ENCODE data around the gene SNTB2.
A peak's percentile ranks its signal among the peaks of the same experiment; 100 is the strongest.

Gene SNTB2

DNA sequence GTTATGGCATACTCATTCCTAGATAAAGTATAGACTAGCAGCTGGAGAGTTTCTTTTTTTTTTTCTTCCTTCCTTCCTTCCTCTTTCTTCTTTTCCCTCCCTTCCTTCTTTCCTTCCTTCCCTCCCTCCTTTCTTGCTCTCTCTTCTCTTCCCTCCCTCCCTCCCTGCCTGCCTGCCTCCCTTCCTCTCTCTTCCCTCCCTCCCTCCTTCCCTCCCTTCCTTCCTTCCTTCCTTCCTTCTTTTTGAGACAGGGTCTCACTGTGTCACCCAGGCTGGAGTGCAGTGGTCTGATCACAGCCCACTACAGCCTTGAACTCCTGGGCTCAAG lies 7.0 kb upstream of the SNTB2 start:
- no peak for DNase-seq (ENCODE audit: low spot score)

GRCh38 chr16:69182730-69183416 lies 4.1 kb upstream of the SNTB2 start:
- no peak for DNase-seq (ENCODE audit: low spot score)

GRCh38 chr16:69187446-69188235 lies 677 bp downstream of the SNTB2 start:
- peak; percentile 62 for DNase-seq (ENCODE audit: low spot score)

- no peak for DNase-seq (ENCODE audit: low spot score)
Observed at GRCh38 chr16:69188236-69188549, 1.2 kb downstream of the SNTB2 start.

DNA sequence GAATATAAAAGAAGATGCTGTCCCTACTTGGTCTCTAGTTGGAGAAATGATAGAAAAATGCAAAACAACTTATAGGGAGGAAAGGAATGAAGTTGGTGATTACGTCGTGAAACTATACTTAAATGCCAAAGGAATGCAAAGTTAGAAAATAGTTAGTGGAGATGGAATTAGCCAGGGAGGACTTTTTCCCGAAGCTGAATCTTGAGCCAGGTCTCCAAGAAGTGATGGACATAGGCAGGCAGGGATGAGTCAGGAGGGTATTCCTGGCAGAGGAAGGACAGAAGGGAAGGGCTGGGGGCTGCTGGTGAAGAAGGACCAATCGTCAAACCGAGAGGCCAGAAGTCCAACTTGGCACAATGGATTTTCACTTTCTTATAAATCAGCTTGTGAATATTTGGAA lies 1.8 kb downstream of the SNTB2 start:
- peak; percentile 39 for DNase-seq (ENCODE audit: low spot score)

GRCh38 chr16:69190046-69190588 lies 3.2 kb downstream of the SNTB2 start:
- peak; percentile 16 for DNase-seq (ENCODE audit: low spot score)

DNA sequence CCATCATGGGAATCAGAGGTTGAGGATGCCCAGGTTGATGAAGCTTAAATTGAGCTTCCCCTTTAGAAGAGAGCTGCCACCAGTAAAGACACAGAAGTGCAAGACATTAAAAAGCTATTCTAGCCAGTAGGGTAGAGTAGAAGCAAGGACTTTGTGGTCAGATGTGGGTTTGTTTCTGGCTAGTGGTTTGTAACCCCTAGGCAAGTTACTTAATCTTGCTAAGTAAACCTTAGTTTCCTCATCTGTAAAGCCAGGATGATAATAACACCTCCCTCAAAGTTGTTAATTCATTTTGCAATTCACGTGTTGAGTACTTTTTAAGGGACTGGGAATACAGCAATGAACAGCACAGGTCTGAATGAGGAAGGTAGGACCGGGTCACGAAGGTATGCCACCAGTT lies 3.6 kb downstream of the SNTB2 start:
- no peak for DNase-seq (ENCODE audit: low spot score)

DNA sequence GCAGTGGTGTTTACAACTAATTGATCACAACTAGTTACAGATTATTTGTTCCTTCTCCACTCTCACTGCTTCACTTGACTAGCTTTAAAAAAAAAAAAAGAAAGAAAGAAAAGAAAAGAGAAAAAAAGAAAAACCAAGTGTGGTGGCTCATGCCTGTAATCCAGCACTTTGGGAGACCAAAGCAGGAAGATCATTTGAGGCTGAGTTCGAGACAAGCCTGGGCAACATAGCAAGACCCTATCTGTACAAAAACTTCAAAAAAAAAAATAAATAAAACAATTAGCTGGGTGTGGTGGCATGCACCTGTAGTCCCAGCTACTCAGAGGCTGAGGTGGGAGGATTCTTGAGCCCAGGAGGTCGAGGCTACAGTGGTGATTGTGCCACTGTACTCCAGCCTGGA lies 4.2 kb downstream of the SNTB2 start:
- no peak for DNase-seq (ENCODE audit: low spot score)

DNA sequence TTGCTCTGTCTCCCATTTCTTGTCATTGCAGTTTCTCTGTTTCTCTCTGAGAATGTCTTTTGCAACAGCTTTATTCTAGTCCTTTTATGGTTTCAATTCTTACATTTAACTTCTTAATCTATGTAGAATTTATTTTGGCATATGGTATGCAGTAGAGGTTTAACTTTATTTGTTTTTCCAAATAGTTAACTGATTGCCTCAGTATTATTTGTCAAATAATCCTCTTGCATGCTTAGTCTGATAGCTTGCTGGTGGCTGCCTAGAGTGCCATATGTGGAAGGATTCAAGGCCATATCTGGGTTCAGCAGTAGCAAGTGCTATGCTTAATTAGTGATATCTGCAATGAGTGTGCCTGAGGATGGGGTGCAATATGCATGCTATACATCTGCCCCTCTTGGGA lies 6.9 kb downstream of the SNTB2 start:
- DNase-seq (ENCODE audit: low spot score) = no peak

GRCh38 chr16:69194488-69194887 lies 7.5 kb downstream of the SNTB2 start:
- DNase-seq (ENCODE audit: low spot score) = no peak

DNA sequence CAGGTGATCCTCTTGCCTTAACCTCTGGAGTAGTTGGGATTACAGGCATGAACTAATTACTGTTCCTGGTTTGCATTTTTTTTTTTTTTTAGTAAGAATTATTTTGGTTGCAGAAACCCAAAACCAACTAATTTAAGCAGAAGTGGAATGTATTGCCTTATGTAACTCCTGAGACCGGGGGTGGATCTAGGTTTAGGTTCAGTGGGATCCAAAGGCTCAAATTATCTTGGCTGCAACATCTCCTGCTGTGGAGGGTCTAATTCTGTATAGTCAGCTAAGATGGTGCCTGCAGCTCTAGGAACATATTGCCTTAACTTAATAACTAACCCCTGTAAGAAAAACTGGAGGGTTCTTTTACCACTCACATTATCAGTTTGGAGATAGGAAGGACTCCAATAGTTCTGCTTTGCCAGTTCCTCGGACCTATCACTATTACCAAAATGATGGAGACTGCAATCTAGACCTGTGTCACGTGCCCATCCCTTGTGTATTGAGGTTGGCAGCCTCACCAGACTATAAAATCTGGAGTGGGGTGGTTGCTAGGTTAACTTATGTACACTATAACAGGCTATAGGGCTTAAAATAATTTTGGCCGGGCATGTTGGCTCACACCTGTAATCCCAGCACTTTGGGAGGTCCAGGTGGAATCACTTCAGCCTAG lies 8.5 kb downstream of the SNTB2 start:
- no peak for DNase-seq (ENCODE audit: low spot score)

DNA sequence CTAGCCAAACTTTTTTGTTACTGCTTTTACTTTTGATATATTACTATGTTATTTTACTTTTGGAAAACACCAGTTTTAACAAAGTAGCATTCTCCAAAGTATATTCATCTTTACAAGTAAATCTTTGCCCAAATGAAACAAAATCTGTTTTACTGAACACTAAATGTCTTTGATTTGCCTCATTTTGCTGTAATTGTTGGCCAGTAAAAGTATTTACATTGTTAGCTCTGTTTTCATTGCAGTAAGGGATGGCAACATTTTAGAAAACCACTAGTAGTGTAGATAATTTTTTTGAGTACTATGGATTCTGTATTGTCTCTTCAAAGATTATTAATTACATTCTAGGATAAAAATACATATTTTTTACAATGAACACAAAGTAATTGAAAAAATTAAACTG lies 10.6 kb downstream of the SNTB2 start:
- no peak for DNase-seq (ENCODE audit: low spot score)

DNA sequence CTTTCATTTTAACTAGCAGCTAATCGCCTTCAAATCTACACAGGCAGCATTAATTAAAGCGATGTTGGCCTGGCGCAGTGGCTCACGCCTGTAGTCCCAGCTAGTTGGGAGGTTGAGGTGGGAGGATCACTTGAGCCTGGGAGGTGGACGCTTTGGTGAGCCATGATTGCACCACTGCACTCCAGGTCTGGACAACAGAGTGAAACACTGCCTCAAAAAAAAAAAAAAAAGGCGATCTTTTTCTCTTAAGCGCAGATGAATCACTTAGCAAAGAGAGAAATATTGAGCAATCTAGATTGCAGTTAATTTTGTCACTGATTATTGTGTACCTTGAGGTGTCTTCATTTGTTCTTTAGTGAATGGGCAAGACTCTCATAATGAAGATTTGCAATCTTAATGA lies 12.4 kb downstream of the SNTB2 start:
- DNase-seq (ENCODE audit: low spot score) = peak; percentile 44

- DNase-seq (ENCODE audit: low spot score) = no peak
Observed at GRCh38 chr16:69201291-69201690, 14.3 kb downstream of the SNTB2 start.

DNA sequence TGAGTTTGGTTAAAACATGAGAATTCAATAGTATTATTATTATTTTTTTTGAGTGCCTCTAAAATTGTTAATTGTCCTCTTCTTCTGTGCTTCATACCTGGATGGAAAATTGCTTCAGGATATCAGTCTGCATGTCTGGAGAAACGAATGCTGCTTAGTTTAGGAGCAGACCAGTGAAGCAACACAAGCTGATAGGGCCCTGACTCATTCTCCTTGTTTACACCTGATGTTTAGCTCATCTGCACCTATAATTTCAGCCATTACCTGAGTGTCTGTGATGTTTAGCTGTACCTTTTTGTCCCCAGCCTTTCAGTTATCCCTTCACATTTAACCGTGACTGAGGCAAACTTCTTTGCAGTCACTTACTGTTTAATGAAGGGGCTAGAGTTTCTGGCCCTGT lies 14.8 kb downstream of the SNTB2 start:
- DNase-seq (ENCODE audit: low spot score) = peak; percentile 33

- no peak for DNase-seq (ENCODE audit: low spot score)
Observed at GRCh38 chr16:69204172-69204571, 17.2 kb downstream of the SNTB2 start.

GRCh38 chr16:69209735-69210134 lies 22.8 kb downstream of the SNTB2 start:
- no peak for DNase-seq (ENCODE audit: low spot score)

DNA sequence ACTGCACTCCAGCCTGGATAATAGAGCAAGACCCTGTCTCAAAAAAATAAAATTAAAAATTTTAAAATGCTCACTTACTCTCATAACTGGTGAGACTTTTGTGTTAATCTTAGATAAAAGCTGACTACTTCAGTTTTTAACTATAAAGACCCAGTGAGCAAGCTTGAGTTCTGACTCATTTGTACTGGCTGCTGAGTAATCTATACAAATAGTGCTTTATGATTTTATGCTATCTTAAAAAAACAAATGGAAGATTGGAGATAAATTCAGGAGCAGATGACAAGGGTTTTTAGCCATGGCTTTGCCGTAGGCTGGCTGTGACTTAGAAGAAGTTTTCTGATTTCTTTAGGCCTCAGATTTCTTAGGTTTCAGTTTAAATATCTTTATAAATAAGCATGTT lies 30.5 kb downstream of the SNTB2 start:
- peak; percentile 41 for DNase-seq (ENCODE audit: low spot score)

- no peak for DNase-seq (ENCODE audit: low spot score)
Observed at GRCh38 chr16:69219279-69219678, 32.3 kb downstream of the SNTB2 start.

- DNase-seq (ENCODE audit: low spot score) = no peak
Observed at GRCh38 chr16:69223882-69224281, 36.9 kb downstream of the SNTB2 start.

DNA sequence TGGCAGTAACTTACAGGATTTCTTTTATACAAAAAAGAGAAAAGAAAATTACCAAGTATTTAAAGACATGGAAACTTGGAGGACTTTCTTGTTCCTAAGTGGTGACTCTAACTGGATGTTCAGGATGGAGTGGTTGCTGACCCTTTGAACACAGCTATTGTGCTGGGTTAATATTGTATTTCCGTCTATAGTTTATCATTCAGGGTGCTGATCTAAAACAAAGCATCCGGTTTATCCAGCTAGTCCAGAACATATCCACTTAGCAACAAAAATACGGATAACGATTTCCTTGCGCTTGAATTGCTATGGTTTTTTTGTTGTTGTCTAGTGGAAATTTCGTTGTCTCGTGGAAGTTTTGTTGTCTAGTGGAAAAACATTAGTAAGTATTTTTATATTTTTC lies 38.2 kb downstream of the SNTB2 start:
- no peak for DNase-seq (ENCODE audit: low spot score)

DNA sequence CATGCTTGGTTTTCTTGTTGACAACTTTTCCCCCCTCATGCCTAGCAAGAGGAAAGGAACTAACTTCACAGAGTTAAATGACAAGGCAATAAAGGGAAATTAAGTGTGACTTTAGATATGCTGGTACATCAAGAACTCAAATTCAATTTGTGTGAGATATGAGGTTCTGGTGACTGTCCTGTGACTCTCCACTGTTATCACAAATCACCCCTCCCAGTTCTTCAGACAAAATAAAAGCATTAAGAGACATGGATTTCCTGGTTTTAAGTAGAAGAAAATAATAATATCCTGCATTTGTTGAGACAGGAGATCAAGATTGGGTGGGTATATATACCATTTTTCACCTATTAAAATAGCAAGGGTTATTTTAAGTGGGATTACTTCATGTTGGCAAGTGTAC lies 46.2 kb downstream of the SNTB2 start:
- DNase-seq (ENCODE audit: low spot score) = no peak

DNA sequence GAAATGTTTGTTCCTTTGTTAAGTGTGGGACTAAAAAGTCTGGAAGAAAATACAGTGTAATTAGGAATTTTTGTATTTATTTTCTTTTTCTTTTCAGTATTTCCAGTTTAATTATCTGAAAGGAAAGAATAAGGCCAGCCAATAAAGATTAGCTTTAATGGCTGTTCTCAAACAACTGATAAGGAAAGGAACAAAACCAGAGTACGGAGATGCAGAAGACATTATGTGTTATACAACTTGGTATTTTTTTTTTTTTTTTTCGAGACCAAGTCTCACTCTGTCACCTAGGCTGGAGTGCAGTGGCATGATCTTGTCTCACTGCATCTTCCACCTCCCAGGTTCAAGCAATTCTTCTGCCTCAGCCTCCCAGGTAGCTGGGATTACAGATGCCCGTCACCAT lies 47.5 kb downstream of the SNTB2 start:
- no peak for DNase-seq (ENCODE audit: low spot score)
